IMR-90 (cell line): ENCODE measurements around the gene ZDHHC21. TPM values are rescaled to one million over a fixed set of nuclear protein-coding genes. Genes with fewer than 3 reads are reported as not detected.

Source experiments
- ATAC-seq: fragments of 200-7000 bp; cut with Tn5 transposase; 2 replicates; pipeline ENCODE4 v1.9.1; 2020; ENCODE audit warnings: low read depth, mild to moderate bottlenecking, moderate library complexity
- BruUV-seq: library from RNA; stranded (reverse); fragments of 400-500 nt; replicated peaks from 2 replicates; lab custom pipeline; 2021; lab: Mats Ljungman, UMichigan
- CTCF ChIA-PET: fragments of 300-600 bp; formaldehyde crosslinking; extraction: SDS; loops from one replicate; lab custom pipeline; 2021; ENCODE audit warnings: antibody characterized with exemption; lab: Yijun Ruan, JAX
- POLR2A ChIA-PET: fragments of 300-600 bp; sonication (Branson Sonifier 250); formaldehyde crosslinking; loops from one replicate; lab custom pipeline; 2022; ENCODE audit warnings: antibody characterized with exemption; ENCODE audit not compliant: unreplicated experiment; lab: Charles Lee
- DNase-seq: peaks from one replicate; pipeline ENCODE4 v3.0.0; 2013
- H2AFZ ChIP-seq: replicated peaks from 2 replicates; pipeline ENCODE3; 2013; ENCODE audit warnings: low read length, mild to moderate bottlenecking; ENCODE audit not compliant: poor library complexity
- H2AK5ac ChIP-seq: 2 replicates; pipeline ENCODE4 v1.6.1; 2013; ENCODE audit warnings: low read depth, low read length, inconsistent platforms
- H2AK9ac ChIP-seq: replicated peaks from 2 replicates; pipeline ENCODE3; 2013; ENCODE audit warnings: mild to moderate bottlenecking, low read depth, low read length, moderate library complexity; ENCODE audit not compliant: poor library complexity
- H2BK120ac ChIP-seq: 2 replicates; pipeline ENCODE4 v1.6.1; 2013; ENCODE audit warnings: low read depth, low read length, inconsistent platforms
- H2BK15ac ChIP-seq: 3 replicates; pipeline ENCODE4 v1.6.1; 2013; ENCODE audit warnings: low read depth, low read length, inconsistent platforms
- H2BK20ac ChIP-seq: 2 replicates; pipeline ENCODE4 v1.6.1; 2013; ENCODE audit warnings: low read depth, mild to moderate bottlenecking, inconsistent platforms, low read length, moderate library complexity
- H2BK5ac ChIP-seq: 2 replicates; pipeline ENCODE4 v1.6.1; 2013; ENCODE audit warnings: mild to moderate bottlenecking, low read depth, low read length, inconsistent platforms; ENCODE audit not compliant: poor library complexity, severe bottlenecking
- H3K14ac ChIP-seq: replicated peaks from 2 replicates; pipeline ENCODE4 v1.6.1; 2013; ENCODE audit warnings: low read depth, low read length, inconsistent platforms
- H3K18ac ChIP-seq: 2 replicates; pipeline ENCODE4 v1.6.1; 2013; ENCODE audit warnings: low read depth, low read length, control low read depth
- H3K23ac ChIP-seq: 2 replicates; pipeline ENCODE4 v1.6.1; 2013; ENCODE audit warnings: low read depth, low read length, inconsistent platforms
- H3K27ac ChIP-seq: 2 replicates; pipeline ENCODE4 v1.5.1; 2013; ENCODE audit warnings: mild to moderate bottlenecking, control low read depth, low read length; ENCODE audit not compliant: insufficient read depth
- H3K27me3 ChIP-seq: 2 replicates; pipeline ENCODE4 v1.6.1; 2013; ENCODE audit warnings: low read length; ENCODE audit not compliant: control insufficient read depth, insufficient read depth
- H3K36me3 ChIP-seq: 2 replicates; pipeline ENCODE4 v1.6.1; 2013; ENCODE audit warnings: low read length, mixed read lengths; ENCODE audit not compliant: control insufficient read depth, insufficient read depth
- H3K4ac ChIP-seq: 2 replicates; pipeline ENCODE4 v1.6.1; 2013; ENCODE audit warnings: low read depth, low read length, inconsistent platforms
- H3K4me1 ChIP-seq: 2 replicates; pipeline ENCODE4 v1.6.1; 2013; ENCODE audit warnings: low read length, mixed read lengths; ENCODE audit not compliant: control insufficient read depth, insufficient read depth
- H3K4me2 ChIP-seq: 2 replicates; pipeline ENCODE4 v1.6.1; 2013; ENCODE audit warnings: low read depth, mild to moderate bottlenecking, control low read depth, low read length, moderate library complexity
- H3K4me3 ChIP-seq: 2 replicates; pipeline ENCODE4 v1.5.1; 2013; ENCODE audit warnings: low read depth, mild to moderate bottlenecking, control low read depth, low read length, moderate library complexity; ENCODE audit not compliant: insufficient read depth
- H3K56ac ChIP-seq: 2 replicates; pipeline ENCODE4 v1.6.1; 2013; ENCODE audit warnings: low read length, inconsistent platforms; ENCODE audit not compliant: insufficient read depth; ENCODE audit errors: extremely low read depth
- H3K79me1 ChIP-seq, 2 experiments: 2 replicates each; pipeline ENCODE4 v1.6.1; 2013; ENCODE audit warnings: low read length in 2 of 2, inconsistent platforms in 1 of 2, low read depth in 1 of 2
- H3K9ac ChIP-seq: 2 replicates; pipeline ENCODE4 v1.6.1; 2013; ENCODE audit warnings: low read depth, low read length, control low read depth
- H3K9me1 ChIP-seq: 2 replicates; pipeline ENCODE4 v1.6.1; 2013; ENCODE audit warnings: low read length, inconsistent platforms; ENCODE audit not compliant: insufficient read depth
- H3K9me3 ChIP-seq: 2 replicates; pipeline ENCODE4 v1.6.1; 2013; ENCODE audit warnings: low read length; ENCODE audit not compliant: control insufficient read depth, insufficient read depth
- H4K20me1 ChIP-seq: 2 replicates; pipeline ENCODE4 v1.6.1; 2013; ENCODE audit warnings: low read length, inconsistent platforms; ENCODE audit not compliant: insufficient read depth
- H4K5ac ChIP-seq: 2 replicates; pipeline ENCODE4 v1.6.1; 2013; ENCODE audit warnings: mild to moderate bottlenecking, low read depth, low read length, control low read depth
- H4K8ac ChIP-seq, 2 experiments: 2 replicates each; pipeline ENCODE4 v1.6.1; 2013; ENCODE audit warnings: low read depth in 2 of 2, low read length in 2 of 2, control low read depth in 1 of 2, inconsistent platforms in 1 of 2
- H4K91ac ChIP-seq: 2 replicates; pipeline ENCODE4 v1.6.1; 2013; ENCODE audit warnings: low read depth, low read length, inconsistent platforms; ENCODE audit not compliant: insufficient read depth
- BHLHE40 ChIP-seq: fragments of 150-350 bp; IDR thresholded peaks from 2 replicates; pipeline ENCODE4 v1.6.1; 2016; ENCODE audit warnings: mild to moderate bottlenecking, low read depth, low read length
- CEBPB ChIP-seq: IDR thresholded peaks from 2 replicates; pipeline ENCODE4 v1.6.1; 2012; ENCODE audit warnings: low read depth, low read length, improper control_type of control experiment
- NFE2L2 ChIP-seq: fragments of 150-350 bp; IDR thresholded peaks from 2 replicates; pipeline ENCODE4 v1.6.1; 2016; ENCODE audit warnings: low read depth, mild to moderate bottlenecking, low read length
- RCOR1 ChIP-seq: IDR thresholded peaks from 2 replicates; pipeline ENCODE4 v1.6.1; 2012; ENCODE audit warnings: mild to moderate bottlenecking, low read length, improper control_type of control experiment; ENCODE audit not compliant: insufficient replicate concordance
- USF2 ChIP-seq: fragments of 150-350 bp; IDR thresholded peaks from 2 replicates; pipeline ENCODE4 v1.6.1; 2017; ENCODE audit warnings: mild to moderate bottlenecking, antibody characterized with exemption, low read length, low read depth
- WGBS, 2 experiments: methylation state at CpG; one replicate each; pipeline versions ENCODE4 v1.1.5 to v1.1.7; 2013; ENCODE audit warnings: missing lambda C conversion rate in 2 of 2; ENCODE audit not compliant: insufficient read length in 1 of 2; ENCODE audit errors: extremely low coverage in 2 of 2; 5-methylcytosine and 5-hydroxymethylcytosine counted together
- dilution Hi-C: fragments of 300-500 bp; cut with HindIII; formaldehyde crosslinking; loops from one replicate; pipeline ENCODE4 v1.14.3; 2018; ENCODE audit warnings: low sequenced_read_pairs; ENCODE audit not compliant: unreplicated experiment
- in situ Hi-C: fragments of 300-500 bp; cut with MboI; formaldehyde crosslinking; loops from 3 replicates; pipeline ENCODE4 v1.14.3; 2019; ENCODE audit warnings: low sequenced_read_pairs, inconsistent platforms, mixed read lengths
- intact Hi-C: fragments of 100-400 bp; cut with micrococcal nuclease; formaldehyde crosslinking; loops from 2 replicates; pipeline ENCODE4 v1.10.0; 2022
- polyA plus RNA-seq, 3 experiments: library from polyadenylated mRNA; depleted of rRNA; stranded (reverse); fragments of >200 nt; gene quantifications; 2 replicates each; pipeline ENCODE4 v1.2.3, GENCODE V29; 2012; ENCODE audit warnings: low replicate concordance in 1 of 3
- total RNA-seq: library from RNA; depleted of rRNA; stranded (reverse); fragments of >200 nt; gene quantifications from 2 replicates; pipeline ENCODE4 v1.2.3, GENCODE V29; 2012
- TF ChIP-seq, protein P1 (sequence below): fragments of 150-350 bp; IDR thresholded peaks from 2 replicates; pipeline ENCODE4 v1.6.1; 2016; ENCODE audit warnings: low read depth, mild to moderate bottlenecking, low read length, moderate library complexity, borderline replicate concordance

The ZDHHC21 gene
- total and polyA plus RNA-seq, 2 of the 4 experiments (the other 2 are of a cell fraction), result 2.8 to 4.5 TPM

DNA sequence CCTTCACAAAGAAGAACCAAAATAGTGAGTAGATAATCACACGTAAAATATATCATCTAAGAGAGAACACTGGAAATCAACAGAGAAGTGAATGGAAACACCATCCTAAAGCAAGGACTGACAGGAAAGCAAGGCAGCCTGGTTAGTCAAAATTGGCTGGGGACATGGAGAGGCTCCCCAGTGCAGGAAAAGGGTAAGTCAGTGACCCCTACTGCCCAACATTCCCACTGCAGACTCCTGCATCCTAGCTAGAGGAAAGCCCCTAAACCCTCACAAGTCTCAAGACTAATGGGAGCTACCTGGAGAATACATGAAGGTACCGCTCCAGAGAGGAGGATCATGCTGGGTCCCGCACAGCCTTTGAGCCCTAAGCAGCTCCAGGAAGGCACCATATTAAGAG, 60.1 kb downstream of the ZDHHC21 start:
- no CpG with 5 or more reads among the region's 3 CpGs for WGBS, 2 experiments
- H2AK9ac ChIP-seq, result no peak overlapping the region
- intact Hi-C loops (no loop called here), in situ Hi-C loops (no loop called here), dilution Hi-C loops (no loop called here)
- no peak overlapping the region for H2BK120ac ChIP-seq
- no peak overlapping the region for H2BK5ac ChIP-seq
- no peaks in the 10 kb centered on the region for H3K27me3 ChIP-seq
- no peak overlapping the region for H3K23ac ChIP-seq
- no peak overlapping the region for H2BK15ac ChIP-seq
- H3K4me1 ChIP-seq, result no peaks in the 10 kb centered on the region
- H3K9ac ChIP-seq, result no peak overlapping the region
- ATAC-seq, result no peak
- no peak overlapping the region for H3K4ac ChIP-seq
- H3K36me3 ChIP-seq, result peaks cover 6% of the 10 kb centered on the region; the same call in 1 of the 2 replicates
- no peaks in the 10 kb centered on the region; the same call in 1 of the 2 replicates for H4K20me1 ChIP-seq
- ChIA-PET POLR2A (interaction anchor here (0.6 kb wide), 1 partner anchor 1343 kb away, joined by 3 read pairs; no protein-coding TSS in a partner anchor), CTCF (no interaction called here)
- H3K56ac ChIP-seq, result no peak overlapping the region
- no peaks in the 10 kb centered on the region for H3K9me1 ChIP-seq
- H3K14ac ChIP-seq, result no peak overlapping the region
- H2AFZ ChIP-seq, result no peak overlapping the region
- H3K27ac ChIP-seq, result no peak overlapping the region
- H3K79me1 ChIP-seq, result peaks cover 7% of the 10 kb centered on the region in 2 experiments; a peak in 2 of 4 replicates
- TF ChIP-seq RCOR1 (no peak), CEBPB (no peak), USF2 (no peak), BHLHE40 (no peak), NFE2L2 (no peak)
- TF ChIP-seq, protein P1, sequence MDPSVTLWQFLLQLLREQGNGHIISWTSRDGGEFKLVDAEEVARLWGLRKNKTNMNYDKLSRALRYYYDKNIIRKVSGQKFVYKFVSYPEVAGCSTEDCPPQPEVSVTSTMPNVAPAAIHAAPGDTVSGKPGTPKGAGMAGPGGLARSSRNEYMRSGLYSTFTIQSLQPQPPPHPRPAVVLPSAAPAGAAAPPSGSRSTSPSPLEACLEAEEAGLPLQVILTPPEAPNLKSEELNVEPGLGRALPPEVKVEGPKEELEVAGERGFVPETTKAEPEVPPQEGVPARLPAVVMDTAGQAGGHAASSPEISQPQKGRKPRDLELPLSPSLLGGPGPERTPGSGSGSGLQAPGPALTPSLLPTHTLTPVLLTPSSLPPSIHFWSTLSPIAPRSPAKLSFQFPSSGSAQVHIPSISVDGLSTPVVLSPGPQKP, result no peak
- no peak for DNase-seq
- no peak overlapping the region for H2AK5ac ChIP-seq
- no peak overlapping the region for H4K5ac ChIP-seq
- no peak overlapping the region for H3K4me3 ChIP-seq
- no peak overlapping the region for H4K8ac ChIP-seq
- H2BK20ac ChIP-seq, result no peak overlapping the region
- H3K9me3 ChIP-seq, result no peaks in the 10 kb centered on the region
- H3K4me2 ChIP-seq, result no peak overlapping the region
- no peak overlapping the region for H3K18ac ChIP-seq
- no TSS peak for BruUV-seq
- no peak overlapping the region for H4K91ac ChIP-seq
